Activated CD8-positive, alpha-beta T cell treated with anti-CD3 and anti-CD28 coated beads for 36 hours (primary cell): ENCODE results near the gene ALOX15. TPM values are rescaled to one million over a fixed set of nuclear protein-coding genes. Genes with fewer than 3 reads are reported as not detected.
"Not testable (repeated sequence)": the region's sequence is repeated elsewhere in the genome, so short reads cannot be mapped to it uniquely, and the experiment has no call there.

ENCODE experiments used
- ATAC-seq: fragments of 200-7000 bp; cut with Tn5 transposase; one replicate; pipeline ENCODE4 v1.10.0; 2021; ENCODE audit warnings: mild to moderate bottlenecking, moderate library complexity
- CTCF ChIA-PET: fragments of 350-600 bp; sonication (Branson Sonifier 250); formaldehyde crosslinking; loops from one replicate; lab custom pipeline; 2021; ENCODE audit warnings: antibody characterized with exemption; lab: Charles Lee
- POLR2A ChIA-PET: fragments of 350-600 bp; sonication (Branson Sonifier 250); formaldehyde crosslinking; loops from one replicate; lab custom pipeline; 2021; ENCODE audit warnings: antibody characterized with exemption; lab: Charles Lee
- DNase-seq: peaks from one replicate; pipeline ENCODE4 v3.0.0-alpha.2; 2020
- H3K27ac Mint-ChIP-seq: one replicate; pipeline ENCODE4 v1.8.0; 2021; ENCODE audit warnings: mild to moderate bottlenecking, mixed read lengths
- H3K27me3 Mint-ChIP-seq: one replicate; pipeline ENCODE4 v1.8.0; 2021; ENCODE audit warnings: mixed read lengths
- H3K36me3 Mint-ChIP-seq: one replicate; pipeline ENCODE4 v1.8.0; 2021; ENCODE audit warnings: low read depth, mixed read lengths
- H3K4me1 Mint-ChIP-seq: one replicate; pipeline ENCODE4 v1.8.0; 2021; ENCODE audit warnings: low read depth, mixed read lengths
- H3K4me3 Mint-ChIP-seq: one replicate; pipeline ENCODE4 v1.8.0; 2021; ENCODE audit warnings: mild to moderate bottlenecking, moderate library complexity, mixed read lengths
- H3K9me3 Mint-ChIP-seq: one replicate; pipeline ENCODE4 v1.8.0; 2021; ENCODE audit warnings: mixed read lengths
- intact Hi-C: fragments of 100-400 bp; cut with micrococcal nuclease; formaldehyde crosslinking; loops from one replicate; pipeline ENCODE4 v1.10.0; 2022
- total RNA-seq, 2 experiments: library from RNA; stranded (reverse); gene quantifications; one replicate each; pipeline ENCODE4 v1.2.3, GENCODE V29; 2021
- TF ChIP-seq, protein P1 (sequence below): fragments of 200-600 bp; IDR thresholded peaks from one replicate; pipeline ENCODE4 v1.8.0; 2022; ENCODE audit warnings: antibody characterized with exemption, mild to moderate bottlenecking

ALOX15 gene
- total RNA-seq, 2 experiments from 2014 or later, result not detected

DNA sequence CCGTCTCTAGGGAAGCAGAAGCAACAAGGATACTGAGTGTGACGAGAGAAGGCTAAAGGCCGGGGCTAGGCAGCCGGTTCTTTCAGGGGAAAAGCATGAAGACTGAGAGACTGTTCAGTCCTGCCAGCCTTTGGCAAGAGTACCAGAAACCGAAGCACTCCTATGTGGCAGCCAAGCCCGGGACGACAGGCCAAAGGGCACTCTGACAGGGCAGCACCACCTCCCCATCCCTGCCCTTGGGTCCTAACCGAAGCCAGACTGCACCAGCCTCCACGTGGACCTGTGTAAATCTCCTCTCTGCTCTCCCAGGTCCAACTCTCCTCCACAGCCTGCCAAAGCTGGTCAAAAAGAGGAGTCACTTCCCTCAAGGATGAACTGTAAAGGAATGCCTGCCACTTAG is 23.5 kb upstream of the ALOX15 start:
- H3K27ac Mint-ChIP-seq, result no peak overlapping the region
- no peaks in the 10 kb centered on the region for H3K9me3 Mint-ChIP-seq
- peaks cover 2% of the 10 kb centered on the region for H3K36me3 Mint-ChIP-seq
- no peaks in the 10 kb centered on the region for H3K27me3 Mint-ChIP-seq
- POLR2A ChIA-PET, result no interaction called here
- no peak for DNase-seq
- intact Hi-C loops, result no loop called here
- no peak overlapping the region for H3K4me3 Mint-ChIP-seq
- no peaks in the 10 kb centered on the region for H3K4me1 Mint-ChIP-seq
- CTCF ChIA-PET, result no interaction called here
- no peak for ATAC-seq
- TF ChIP-seq, protein P1, sequence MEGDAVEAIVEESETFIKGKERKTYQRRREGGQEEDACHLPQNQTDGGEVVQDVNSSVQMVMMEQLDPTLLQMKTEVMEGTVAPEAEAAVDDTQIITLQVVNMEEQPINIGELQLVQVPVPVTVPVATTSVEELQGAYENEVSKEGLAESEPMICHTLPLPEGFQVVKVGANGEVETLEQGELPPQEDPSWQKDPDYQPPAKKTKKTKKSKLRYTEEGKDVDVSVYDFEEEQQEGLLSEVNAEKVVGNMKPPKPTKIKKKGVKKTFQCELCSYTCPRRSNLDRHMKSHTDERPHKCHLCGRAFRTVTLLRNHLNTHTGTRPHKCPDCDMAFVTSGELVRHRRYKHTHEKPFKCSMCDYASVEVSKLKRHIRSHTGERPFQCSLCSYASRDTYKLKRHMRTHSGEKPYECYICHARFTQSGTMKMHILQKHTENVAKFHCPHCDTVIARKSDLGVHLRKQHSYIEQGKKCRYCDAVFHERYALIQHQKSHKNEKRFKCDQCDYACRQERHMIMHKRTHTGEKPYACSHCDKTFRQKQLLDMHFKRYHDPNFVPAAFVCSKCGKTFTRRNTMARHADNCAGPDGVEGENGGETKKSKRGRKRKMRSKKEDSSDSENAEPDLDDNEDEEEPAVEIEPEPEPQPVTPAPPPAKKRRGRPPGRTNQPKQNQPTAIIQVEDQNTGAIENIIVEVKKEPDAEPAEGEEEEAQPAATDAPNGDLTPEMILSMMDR, result no peak

DNA sequence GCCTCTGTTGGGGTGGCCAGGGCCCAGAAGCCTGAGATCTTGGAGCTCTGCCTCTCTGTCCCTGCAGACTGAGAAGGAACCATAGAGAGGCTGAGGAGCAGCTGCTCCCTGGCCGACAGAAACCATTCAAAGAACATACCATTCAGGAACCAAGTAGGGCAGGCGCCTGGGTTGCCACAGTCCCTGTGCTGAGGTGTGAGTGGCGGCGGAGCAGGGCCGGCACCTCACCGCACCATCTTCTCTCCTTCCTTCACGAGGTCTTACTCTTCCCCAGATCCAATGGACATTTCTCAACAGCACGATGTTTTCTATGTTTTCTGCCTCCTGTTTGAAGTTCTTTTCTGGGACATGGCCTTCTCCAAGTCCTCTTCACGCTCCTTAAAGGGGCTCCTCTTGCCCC is 22.8 kb upstream of the ALOX15 start:
- Mint-ChIP-seq H3K4me3 (no peak overlapping the region), H3K4me1 (no peaks in the 10 kb centered on the region), H3K27ac (no peak overlapping the region), H3K27me3 (peaks cover 2% of the 10 kb centered on the region), H3K36me3 (no peaks in the 10 kb centered on the region), H3K9me3 (no peaks in the 10 kb centered on the region)
- DNase-seq (no peak), ATAC-seq (no peak)
- intact Hi-C loops, result no loop called here
- POLR2A ChIA-PET, result interaction anchor here (0.6 kb wide), 1 partner anchor 589 kb away, joined by 3 read pairs; no protein-coding TSS in a partner anchor
- CTCF ChIA-PET, result no interaction called here
- TF ChIP-seq, protein P1, result no peak

DNA sequence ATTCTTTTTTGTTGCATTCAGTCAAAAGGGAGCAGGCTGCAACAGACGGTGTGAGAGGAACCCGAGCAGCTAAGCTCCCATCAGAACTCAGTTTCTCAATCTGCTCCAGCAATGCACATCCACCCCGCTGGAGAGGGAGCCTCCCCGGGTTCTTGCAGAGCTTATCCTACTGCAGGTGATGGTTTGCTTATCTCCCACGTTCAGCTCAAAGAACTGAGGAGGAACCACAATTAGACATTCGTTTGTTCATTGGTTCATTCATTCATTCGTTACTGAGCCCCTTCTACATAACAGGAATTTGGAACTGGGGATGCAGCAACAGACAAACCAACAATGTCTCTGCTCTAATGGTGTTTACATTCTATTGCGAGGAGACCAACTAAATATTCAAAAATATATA is 22.2 kb upstream of the ALOX15 start:
- CTCF ChIA-PET, result no interaction called here
- H3K27me3 Mint-ChIP-seq, result peaks cover 2% of the 10 kb centered on the region

DNA sequence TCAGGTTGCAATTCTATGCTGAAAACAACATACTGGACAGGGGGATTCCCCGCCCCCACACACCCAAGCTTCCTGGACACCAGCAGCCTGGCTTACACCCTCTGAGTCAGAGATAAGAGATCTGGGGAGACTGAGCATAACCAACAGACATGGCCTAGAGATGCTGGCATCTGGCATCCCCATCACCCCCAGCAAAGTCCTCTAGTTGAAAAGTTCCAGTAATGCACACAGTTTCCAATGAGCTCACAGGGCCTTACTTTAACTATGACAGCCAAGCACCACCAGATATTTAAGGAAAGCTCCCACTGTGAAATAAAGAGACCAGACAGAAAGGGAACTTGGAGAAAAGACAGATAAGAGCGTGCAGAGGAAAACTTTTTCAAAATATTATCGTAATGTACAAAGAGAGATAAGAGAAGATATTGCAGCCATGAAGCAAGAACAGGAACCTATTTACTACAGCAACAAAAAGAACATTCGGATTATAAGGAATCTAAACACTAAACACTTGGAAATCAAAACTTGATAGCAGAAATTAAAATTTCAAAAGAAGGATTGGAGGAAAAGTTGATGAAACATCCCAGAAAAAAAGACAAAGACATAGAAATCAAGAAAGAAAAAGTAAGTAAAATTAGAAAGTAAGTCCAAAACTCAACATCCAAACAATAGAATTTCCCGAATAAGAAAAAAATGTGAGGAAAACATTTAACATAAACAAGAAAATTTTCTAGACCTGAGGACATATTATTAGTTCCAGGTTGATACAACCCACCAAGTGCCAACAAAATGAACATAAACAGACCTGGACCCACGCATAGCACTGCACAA is 17.2 kb upstream of the ALOX15 start:
- peak; percentile 98 for ATAC-seq
- ChIA-PET CTCF (interaction anchor here (0.6 to 1.9 kb wide), 5 partner anchors 12 to 224 kb away, joined by 3 to 7 read pairs (median 4); no protein-coding TSS in a partner anchor), POLR2A (interaction anchor here (0.6 kb wide), 1 partner anchor 237 kb away, joined by 3 read pairs; no protein-coding TSS in a partner anchor)
- intact Hi-C loops, result no loop called here
- Mint-ChIP-seq H3K4me3 (no peak overlapping the region), H3K4me1 (peaks cover 11% of the 10 kb centered on the region), H3K36me3 (no peaks in the 10 kb centered on the region), H3K9me3 (no peaks in the 10 kb centered on the region), H3K27ac (no peak overlapping the region), H3K27me3 (peaks cover 4% of the 10 kb centered on the region)
- peak; percentile 92 for DNase-seq
- TF ChIP-seq, protein P1, result no peak

More for the DNA sequence above, 22.2 kb upstream of the ALOX15 start:
- Mint-ChIP-seq H3K27ac (no peak overlapping the region), H3K36me3 (no peaks in the 10 kb centered on the region), H3K9me3 (no peaks in the 10 kb centered on the region), H3K4me3 (no peak overlapping the region), H3K4me1 (peaks cover 1% of the 10 kb centered on the region)
- intact Hi-C loops, result no loop called here
- TF ChIP-seq, protein P1, result no peak
- ATAC-seq (no peak), DNase-seq (no peak)
- POLR2A ChIA-PET, result no interaction called here

DNA sequence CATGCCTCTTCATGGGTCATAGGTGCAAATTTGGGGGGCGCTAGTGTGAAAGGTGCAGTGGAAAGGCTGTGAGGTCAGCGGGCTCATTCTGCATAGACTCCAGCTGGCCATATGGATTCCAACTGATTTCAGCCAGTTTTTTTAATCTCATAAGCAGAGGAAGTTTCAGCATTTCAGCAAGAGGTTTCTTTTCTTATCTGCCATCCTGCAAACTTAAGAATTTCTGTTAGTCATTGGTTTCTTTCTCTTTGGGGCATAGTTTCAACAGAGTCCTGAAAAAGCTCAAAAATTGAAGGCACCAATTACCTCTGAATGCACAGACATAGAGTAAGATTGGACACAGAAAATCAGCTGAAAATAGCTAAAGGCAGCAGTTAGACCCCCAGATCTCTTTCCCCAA is 16.2 kb upstream of the ALOX15 start:
- H3K4me3 Mint-ChIP-seq, result no peak overlapping the region
- ATAC-seq, result no peak
- H3K36me3 Mint-ChIP-seq, result no peaks in the 10 kb centered on the region
- ChIA-PET POLR2A (no interaction called here), CTCF (interaction anchor here (1.0 to 1.9 kb wide), 6 partner anchors 11 to 237 kb away, joined by 3 to 7 read pairs (median 4); no protein-coding TSS in a partner anchor)
- intact Hi-C loops, result no loop called here
- DNase-seq, result no peak
- peaks cover 11% of the 10 kb centered on the region for H3K4me1 Mint-ChIP-seq
- H3K27me3 Mint-ChIP-seq, result peaks cover 4% of the 10 kb centered on the region
- TF ChIP-seq, protein P1, result no peak
- H3K9me3 Mint-ChIP-seq, result no peaks in the 10 kb centered on the region
- no peak overlapping the region for H3K27ac Mint-ChIP-seq

DNA sequence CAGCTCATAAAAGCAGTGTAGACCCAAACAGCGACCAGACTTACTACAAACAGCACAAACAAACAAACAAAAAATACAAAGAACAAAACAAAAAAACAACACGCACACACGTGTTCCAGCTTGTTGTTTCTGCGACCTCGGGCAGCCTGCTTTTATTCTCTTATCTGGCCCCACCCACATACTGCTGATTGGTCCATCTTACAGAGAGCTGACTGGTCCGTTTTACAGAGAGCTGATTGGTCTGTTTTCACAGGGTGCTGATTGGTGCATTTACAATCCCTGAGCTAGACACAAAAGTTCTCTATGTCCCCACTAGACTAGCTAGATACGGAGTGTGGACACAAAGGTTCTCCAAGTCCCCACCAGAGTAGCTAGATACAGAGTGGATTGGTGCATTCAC is 14.5 kb upstream of the ALOX15 start:
- H3K4me3 Mint-ChIP-seq, H3K9me3 Mint-ChIP-seq, POLR2A ChIA-PET, DNase-seq, H3K27ac Mint-ChIP-seq, H3K27me3 Mint-ChIP-seq, intact Hi-C loops, ATAC-seq, H3K36me3 Mint-ChIP-seq: not testable (repeated sequence)
- H3K4me1 Mint-ChIP-seq, result peaks cover 11% of the 10 kb centered on the region
- CTCF ChIA-PET, result interaction anchor here (1.0 to 1.1 kb wide), 3 partner anchors 9 to 90 kb away, joined by 3 to 4 read pairs (median 3); no protein-coding TSS in a partner anchor
